Esophagus muscularis mucosa (tissue), 4 donors: ENCODE data around the gene GRB7.

ENCODE experiments used
- CTCF ChIP-seq, 3 experiments: fragments of 200-600 bp in 2 of 3; fragments of 450-650 bp in 1 of 3; sonication (generic) in 2 of 3; IDR thresholded peaks; one replicate each; pipeline ENCODE4 v1.5.1; 2017 to 2019; ENCODE audit warnings: antibody characterized with exemption in 3 of 3, mild to moderate bottlenecking in 2 of 3, moderate library complexity in 1 of 3
- EP300 ChIP-seq: sonication (generic); formaldehyde crosslinking; IDR thresholded peaks from one replicate; pipeline ENCODE4 v1.6.1; 2017; ENCODE audit warnings: antibody characterized with exemption
- POLR2A ChIP-seq: fragments of 450-650 bp; IDR thresholded peaks from one replicate; pipeline ENCODE4 v1.6.1; 2017; ENCODE audit warnings: antibody characterized with exemption, moderate library complexity, mild to moderate bottlenecking, low read depth

- no peak for TF ChIP-seq CTCF (IDR thresholded peaks at IDR 0.05)
- no peak for TF ChIP-seq POLR2A
- TF ChIP-seq EP300: no peak
Observed at GRCh38 chr17:39729280-39729851, 8.4 kb upstream of the GRB7 start.
